ENCODE measurements around the gene HK2.

HK2 gene

DNA sequence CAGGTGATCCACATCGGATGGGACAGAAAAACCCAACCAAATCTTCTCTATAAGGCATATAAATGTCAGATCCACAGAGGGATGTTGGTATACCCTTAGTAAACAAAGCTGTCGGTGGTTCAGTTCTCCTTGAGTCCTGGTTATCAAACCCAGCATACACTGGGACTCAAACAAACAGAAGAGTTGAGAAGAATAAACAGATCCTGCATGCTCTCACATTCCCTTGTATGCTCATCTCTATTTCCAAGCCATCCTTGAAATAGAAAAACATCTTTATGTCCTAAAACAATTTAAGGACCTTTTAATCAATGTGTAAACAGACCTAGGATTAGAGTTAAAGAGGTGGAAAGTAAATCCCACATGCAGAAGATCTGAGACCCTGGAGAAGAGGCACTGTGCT is 19.8 kb upstream of the HK2 start:
- Histone ChIP-seq H4K20me1 (ENCODE audit: insufficient read depth, low read length) (no peaks in the 10 kb centered on the region), H3K9me3 (replicated peaks; ENCODE audit: insufficient read depth, low read length) (no peaks in the 10 kb centered on the region), H3K4me1 (ENCODE audit: low read length) (no peaks in the 10 kb centered on the region), H3K27me3 (replicated peaks; ENCODE audit: insufficient read depth, low read length) (no peaks in the 10 kb centered on the region), H3K36me3 (replicated peaks; ENCODE audit: insufficient read depth, low read length) (no peaks in the 10 kb centered on the region), H2AFZ (ENCODE audit: low read length) (no peak overlapping the region), H3K79me2 (ENCODE audit: low read length) (no peaks in the 10 kb centered on the region), H3K9ac (ENCODE audit: low read length) (no peak overlapping the region), H3K27ac (ENCODE audit: low read length) (no peak overlapping the region), H3K9me2 (replicated peaks; ENCODE audit: insufficient read depth, low read length) (no peaks in the 10 kb centered on the region), H3K4me2 (ENCODE audit: low read depth, low read length) (no peak overlapping the region), H3K4me3 (ENCODE audit: low read length) (no peak overlapping the region), H3F3A (ENCODE audit: insufficient read depth, low read length) (no peaks in the 10 kb centered on the region)
- no peak for DNase-seq
- TF ChIP-seq EZH2 (optimal IDR thresholded peaks at IDR 0.05; ENCODE audit: low read depth, low read length) (no peak), EZH2phosphoT487 (IDR thresholded peaks at IDR 0.05; ENCODE audit: low read length) (no peak)
- TF ChIP-seq, protein P1, sequence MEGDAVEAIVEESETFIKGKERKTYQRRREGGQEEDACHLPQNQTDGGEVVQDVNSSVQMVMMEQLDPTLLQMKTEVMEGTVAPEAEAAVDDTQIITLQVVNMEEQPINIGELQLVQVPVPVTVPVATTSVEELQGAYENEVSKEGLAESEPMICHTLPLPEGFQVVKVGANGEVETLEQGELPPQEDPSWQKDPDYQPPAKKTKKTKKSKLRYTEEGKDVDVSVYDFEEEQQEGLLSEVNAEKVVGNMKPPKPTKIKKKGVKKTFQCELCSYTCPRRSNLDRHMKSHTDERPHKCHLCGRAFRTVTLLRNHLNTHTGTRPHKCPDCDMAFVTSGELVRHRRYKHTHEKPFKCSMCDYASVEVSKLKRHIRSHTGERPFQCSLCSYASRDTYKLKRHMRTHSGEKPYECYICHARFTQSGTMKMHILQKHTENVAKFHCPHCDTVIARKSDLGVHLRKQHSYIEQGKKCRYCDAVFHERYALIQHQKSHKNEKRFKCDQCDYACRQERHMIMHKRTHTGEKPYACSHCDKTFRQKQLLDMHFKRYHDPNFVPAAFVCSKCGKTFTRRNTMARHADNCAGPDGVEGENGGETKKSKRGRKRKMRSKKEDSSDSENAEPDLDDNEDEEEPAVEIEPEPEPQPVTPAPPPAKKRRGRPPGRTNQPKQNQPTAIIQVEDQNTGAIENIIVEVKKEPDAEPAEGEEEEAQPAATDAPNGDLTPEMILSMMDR (IDR thresholded peaks at IDR 0.05; ENCODE audit: low read length): no peak

DNA sequence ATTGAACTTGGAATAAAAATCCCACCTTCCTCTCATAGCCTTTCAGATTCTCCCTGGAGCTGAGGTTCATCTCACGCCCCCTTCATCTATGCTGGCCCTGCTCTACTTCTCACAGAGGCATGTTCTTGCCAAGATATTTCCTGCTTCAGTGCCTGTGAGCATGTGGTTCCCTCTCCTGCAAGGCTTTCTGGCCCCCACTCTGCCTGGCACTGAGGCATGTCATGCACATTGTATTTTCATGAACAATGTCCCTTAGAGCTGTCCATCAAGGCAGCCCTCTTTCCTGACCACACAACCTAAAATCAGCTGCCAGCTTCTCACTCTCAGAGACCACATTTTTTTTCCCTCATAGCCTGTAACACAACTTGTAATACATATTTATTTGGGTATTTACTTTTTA is 18.0 kb upstream of the HK2 start:
- H3K27ac ChIP-seq (ENCODE audit: low read length): no peak overlapping the region
- TF ChIP-seq EZH2phosphoT487 (IDR thresholded peaks at IDR 0.05; ENCODE audit: low read length) (no peak), EZH2 (optimal IDR thresholded peaks at IDR 0.05; ENCODE audit: low read depth, low read length) (no peak)

DNA sequence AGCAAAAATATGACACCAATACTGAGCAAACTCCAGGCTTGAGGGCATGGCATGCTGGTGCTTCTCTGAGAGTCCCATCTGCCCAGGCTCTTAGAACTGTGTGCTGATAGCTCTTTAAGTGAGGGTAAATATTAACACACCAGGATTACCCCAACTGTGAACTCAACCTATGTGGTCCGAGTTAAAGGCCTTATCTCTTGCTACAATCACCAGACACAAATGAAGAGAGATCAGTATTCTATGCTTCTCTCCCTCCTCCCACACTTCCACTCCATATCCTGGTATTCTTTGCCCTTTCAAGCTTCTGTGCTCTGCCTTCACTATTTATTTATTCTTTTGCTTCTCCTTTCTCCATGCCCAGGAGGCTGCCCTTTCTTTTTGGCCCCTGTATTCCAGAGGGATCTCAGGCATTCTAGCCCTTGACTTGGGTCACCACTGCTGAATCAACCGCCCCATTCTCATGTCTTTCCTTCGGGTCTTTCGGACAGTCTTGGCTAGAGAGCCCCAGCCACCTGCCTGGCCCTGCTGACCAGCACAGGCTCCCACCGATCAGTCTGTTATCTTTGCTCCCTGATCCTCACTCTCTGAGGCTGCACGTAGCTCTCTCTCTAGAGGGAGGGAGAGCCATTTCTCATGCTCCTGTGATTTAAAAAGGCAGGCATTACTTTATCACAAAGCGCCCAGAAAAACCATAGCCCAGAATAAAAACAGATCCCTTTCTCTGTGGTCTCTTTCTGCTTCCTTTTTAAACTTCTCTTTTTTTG is 17.2 kb upstream of the HK2 start:
- Histone ChIP-seq H3K4me3 (ENCODE audit: low read length) (no peak overlapping the region), H3K9me3 (replicated peaks; ENCODE audit: insufficient read depth, low read length) (no peaks in the 10 kb centered on the region), H3K79me2 (ENCODE audit: low read length) (no peaks in the 10 kb centered on the region), H3F3A (ENCODE audit: insufficient read depth, low read length) (no peaks in the 10 kb centered on the region), H3K27ac (ENCODE audit: low read length) (no peak overlapping the region), H3K9ac (ENCODE audit: low read length) (no peak overlapping the region), H3K4me2 (ENCODE audit: low read depth, low read length) (no peak overlapping the region), H3K27me3 (replicated peaks; ENCODE audit: insufficient read depth, low read length) (no peaks in the 10 kb centered on the region), H2AFZ (ENCODE audit: low read length) (no peak overlapping the region), H4K20me1 (ENCODE audit: insufficient read depth, low read length) (no peaks in the 10 kb centered on the region), H3K9me2 (replicated peaks; ENCODE audit: insufficient read depth, low read length) (no peaks in the 10 kb centered on the region), H3K4me1 (ENCODE audit: low read length) (no peaks in the 10 kb centered on the region), H3K36me3 (replicated peaks; ENCODE audit: insufficient read depth, low read length) (no peaks in the 10 kb centered on the region)
- TF ChIP-seq, protein P1 (IDR thresholded peaks at IDR 0.05; ENCODE audit: low read length): no peak
- DNase-seq: no peak

More for the DNA sequence above, 18.0 kb upstream of the HK2 start:
- H3F3A ChIP-seq (ENCODE audit: insufficient read depth, low read length): no peaks in the 10 kb centered on the region
- no peaks in the 10 kb centered on the region for H3K79me2 ChIP-seq (ENCODE audit: low read length)
- no peak overlapping the region for H3K4me3 ChIP-seq (ENCODE audit: low read length)
- no peaks in the 10 kb centered on the region for H4K20me1 ChIP-seq (ENCODE audit: insufficient read depth, low read length)
- no peak overlapping the region for H2AFZ ChIP-seq (ENCODE audit: low read length)
- DNase-seq: no peak
- no peaks in the 10 kb centered on the region for H3K9me2 ChIP-seq (replicated peaks; ENCODE audit: insufficient read depth, low read length)
- H3K4me1 ChIP-seq (ENCODE audit: low read length): no peaks in the 10 kb centered on the region
- H3K9ac ChIP-seq (ENCODE audit: low read length): no peak overlapping the region
- no peaks in the 10 kb centered on the region for H3K27me3 ChIP-seq (replicated peaks; ENCODE audit: insufficient read depth, low read length)
- no peak overlapping the region for H3K4me2 ChIP-seq (ENCODE audit: low read depth, low read length)
- H3K9me3 ChIP-seq (replicated peaks; ENCODE audit: insufficient read depth, low read length): no peaks in the 10 kb centered on the region
- H3K36me3 ChIP-seq (replicated peaks; ENCODE audit: insufficient read depth, low read length): no peaks in the 10 kb centered on the region

DNA sequence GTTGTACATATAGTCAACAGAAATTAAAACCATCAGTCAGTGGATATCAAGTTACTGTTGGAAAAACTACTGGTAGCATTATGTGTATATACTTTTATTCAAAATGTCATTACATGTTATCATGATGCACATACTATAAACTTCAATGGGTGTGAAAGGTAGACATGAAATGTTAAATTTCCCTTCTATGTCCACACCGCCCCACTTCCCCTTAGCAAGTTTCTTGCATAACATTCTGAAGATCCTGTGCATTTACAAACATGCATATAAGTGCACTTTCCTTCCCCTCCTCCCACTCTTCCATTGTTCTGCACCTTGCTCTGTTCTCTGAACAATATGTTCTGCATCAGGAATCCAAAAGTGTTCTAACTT is 16.6 kb upstream of the HK2 start:
- no peak overlapping the region for H3K4me2 ChIP-seq (ENCODE audit: low read depth, low read length)
- TF ChIP-seq, protein P1 (IDR thresholded peaks at IDR 0.05; ENCODE audit: low read length): no peak
- TF ChIP-seq EZH2 (optimal IDR thresholded peaks at IDR 0.05; ENCODE audit: low read depth, low read length) (no peak), EZH2phosphoT487 (IDR thresholded peaks at IDR 0.05; ENCODE audit: low read length) (no peak)
- no peak overlapping the region for H3K9ac ChIP-seq (ENCODE audit: low read length)
- H3K4me1 ChIP-seq (ENCODE audit: low read length): no peaks in the 10 kb centered on the region
- no peaks in the 10 kb centered on the region for H3K79me2 ChIP-seq (ENCODE audit: low read length)
- no peaks in the 10 kb centered on the region for H3F3A ChIP-seq (ENCODE audit: insufficient read depth, low read length)
- no peaks in the 10 kb centered on the region for H3K9me2 ChIP-seq (replicated peaks; ENCODE audit: insufficient read depth, low read length)
- H3K4me3 ChIP-seq (ENCODE audit: low read length): no peak overlapping the region
- DNase-seq: no peak
- no peaks in the 10 kb centered on the region for H4K20me1 ChIP-seq (ENCODE audit: insufficient read depth, low read length)
- no peaks in the 10 kb centered on the region for H3K27me3 ChIP-seq (replicated peaks; ENCODE audit: insufficient read depth, low read length)
- H3K27ac ChIP-seq (ENCODE audit: low read length): no peak overlapping the region
- H3K36me3 ChIP-seq (replicated peaks; ENCODE audit: insufficient read depth, low read length): no peaks in the 10 kb centered on the region
- no peaks in the 10 kb centered on the region for H3K9me3 ChIP-seq (replicated peaks; ENCODE audit: insufficient read depth, low read length)
- H2AFZ ChIP-seq (ENCODE audit: low read length): no peak overlapping the region

Data from MM.1S (cell line).